IMR-90 (cell line): ENCODE data around the gene PACSIN2. TPM values are rescaled to one million over a fixed set of nuclear protein-coding genes. Genes with fewer than 3 reads are reported as not detected.

Experiments used
- ATAC-seq: fragments of 200-7000 bp; cut with Tn5 transposase; 2 replicates; pipeline ENCODE4 v1.9.1; 2020; ENCODE audit warnings: low read depth, mild to moderate bottlenecking, moderate library complexity
- BruUV-seq: library from RNA; stranded (reverse); fragments of 400-500 nt; replicated peaks from 2 replicates; lab custom pipeline; 2021; lab: Mats Ljungman, UMichigan
- CTCF ChIA-PET: fragments of 300-600 bp; formaldehyde crosslinking; extraction: SDS; loops from one replicate; lab custom pipeline; 2021; ENCODE audit warnings: antibody characterized with exemption; lab: Yijun Ruan, JAX
- POLR2A ChIA-PET: fragments of 300-600 bp; sonication (Branson Sonifier 250); formaldehyde crosslinking; loops from one replicate; lab custom pipeline; 2022; ENCODE audit warnings: antibody characterized with exemption; ENCODE audit not compliant: unreplicated experiment; lab: Charles Lee
- DNase-seq: peaks from one replicate; pipeline ENCODE4 v3.0.0; 2013
- H2AFZ ChIP-seq: replicated peaks from 2 replicates; pipeline ENCODE3; 2013; ENCODE audit warnings: low read length, mild to moderate bottlenecking; ENCODE audit not compliant: poor library complexity
- H2AK5ac ChIP-seq: 2 replicates; pipeline ENCODE4 v1.6.1; 2013; ENCODE audit warnings: low read depth, low read length, inconsistent platforms
- H2AK9ac ChIP-seq: replicated peaks from 2 replicates; pipeline ENCODE3; 2013; ENCODE audit warnings: mild to moderate bottlenecking, low read depth, low read length, moderate library complexity; ENCODE audit not compliant: poor library complexity
- H2BK120ac ChIP-seq: 2 replicates; pipeline ENCODE4 v1.6.1; 2013; ENCODE audit warnings: low read depth, low read length, inconsistent platforms
- H2BK15ac ChIP-seq: 3 replicates; pipeline ENCODE4 v1.6.1; 2013; ENCODE audit warnings: low read depth, low read length, inconsistent platforms
- H2BK20ac ChIP-seq: 2 replicates; pipeline ENCODE4 v1.6.1; 2013; ENCODE audit warnings: low read depth, mild to moderate bottlenecking, inconsistent platforms, low read length, moderate library complexity
- H2BK5ac ChIP-seq: 2 replicates; pipeline ENCODE4 v1.6.1; 2013; ENCODE audit warnings: mild to moderate bottlenecking, low read depth, low read length, inconsistent platforms; ENCODE audit not compliant: poor library complexity, severe bottlenecking
- H3K14ac ChIP-seq: replicated peaks from 2 replicates; pipeline ENCODE4 v1.6.1; 2013; ENCODE audit warnings: low read depth, low read length, inconsistent platforms
- H3K18ac ChIP-seq: 2 replicates; pipeline ENCODE4 v1.6.1; 2013; ENCODE audit warnings: low read depth, low read length, control low read depth
- H3K23ac ChIP-seq: 2 replicates; pipeline ENCODE4 v1.6.1; 2013; ENCODE audit warnings: low read depth, low read length, inconsistent platforms
- H3K27ac ChIP-seq: 2 replicates; pipeline ENCODE4 v1.5.1; 2013; ENCODE audit warnings: mild to moderate bottlenecking, control low read depth, low read length; ENCODE audit not compliant: insufficient read depth
- H3K27me3 ChIP-seq: 2 replicates; pipeline ENCODE4 v1.6.1; 2013; ENCODE audit warnings: low read length; ENCODE audit not compliant: control insufficient read depth, insufficient read depth
- H3K36me3 ChIP-seq: 2 replicates; pipeline ENCODE4 v1.6.1; 2013; ENCODE audit warnings: low read length, mixed read lengths; ENCODE audit not compliant: control insufficient read depth, insufficient read depth
- H3K4ac ChIP-seq: 2 replicates; pipeline ENCODE4 v1.6.1; 2013; ENCODE audit warnings: low read depth, low read length, inconsistent platforms
- H3K4me1 ChIP-seq: 2 replicates; pipeline ENCODE4 v1.6.1; 2013; ENCODE audit warnings: low read length, mixed read lengths; ENCODE audit not compliant: control insufficient read depth, insufficient read depth
- H3K4me2 ChIP-seq: 2 replicates; pipeline ENCODE4 v1.6.1; 2013; ENCODE audit warnings: low read depth, mild to moderate bottlenecking, control low read depth, low read length, moderate library complexity
- H3K4me3 ChIP-seq: 2 replicates; pipeline ENCODE4 v1.5.1; 2013; ENCODE audit warnings: low read depth, mild to moderate bottlenecking, control low read depth, low read length, moderate library complexity; ENCODE audit not compliant: insufficient read depth
- H3K56ac ChIP-seq: 2 replicates; pipeline ENCODE4 v1.6.1; 2013; ENCODE audit warnings: low read length, inconsistent platforms; ENCODE audit not compliant: insufficient read depth; ENCODE audit errors: extremely low read depth
- H3K79me1 ChIP-seq, 2 experiments: 2 replicates each; pipeline ENCODE4 v1.6.1; 2013; ENCODE audit warnings: low read length in 2 of 2, inconsistent platforms in 1 of 2, low read depth in 1 of 2
- H3K9ac ChIP-seq: 2 replicates; pipeline ENCODE4 v1.6.1; 2013; ENCODE audit warnings: low read depth, low read length, control low read depth
- H3K9me1 ChIP-seq: 2 replicates; pipeline ENCODE4 v1.6.1; 2013; ENCODE audit warnings: low read length, inconsistent platforms; ENCODE audit not compliant: insufficient read depth
- H3K9me3 ChIP-seq: 2 replicates; pipeline ENCODE4 v1.6.1; 2013; ENCODE audit warnings: low read length; ENCODE audit not compliant: control insufficient read depth, insufficient read depth
- H4K20me1 ChIP-seq: 2 replicates; pipeline ENCODE4 v1.6.1; 2013; ENCODE audit warnings: low read length, inconsistent platforms; ENCODE audit not compliant: insufficient read depth
- H4K5ac ChIP-seq: 2 replicates; pipeline ENCODE4 v1.6.1; 2013; ENCODE audit warnings: mild to moderate bottlenecking, low read depth, low read length, control low read depth
- H4K8ac ChIP-seq, 2 experiments: 2 replicates each; pipeline ENCODE4 v1.6.1; 2013; ENCODE audit warnings: low read depth in 2 of 2, low read length in 2 of 2, control low read depth in 1 of 2, inconsistent platforms in 1 of 2
- H4K91ac ChIP-seq: 2 replicates; pipeline ENCODE4 v1.6.1; 2013; ENCODE audit warnings: low read depth, low read length, inconsistent platforms; ENCODE audit not compliant: insufficient read depth
- BHLHE40 ChIP-seq: fragments of 150-350 bp; IDR thresholded peaks from 2 replicates; pipeline ENCODE4 v1.6.1; 2016; ENCODE audit warnings: mild to moderate bottlenecking, low read depth, low read length
- CEBPB ChIP-seq: IDR thresholded peaks from 2 replicates; pipeline ENCODE4 v1.6.1; 2012; ENCODE audit warnings: low read depth, low read length, improper control_type of control experiment
- CHD1 ChIP-seq: IDR thresholded peaks from 2 replicates; pipeline ENCODE4 v1.6.1; 2012; ENCODE audit warnings: low read depth, low read length, improper control_type of control experiment
- ELK1 ChIP-seq: fragments of 150-350 bp; IDR thresholded peaks from 2 replicates; pipeline ENCODE4 v1.6.1; 2016; ENCODE audit warnings: low read depth, mild to moderate bottlenecking, low read length, moderate library complexity, borderline replicate concordance
- FOS ChIP-seq: fragments of 150-350 bp; IDR thresholded peaks from 2 replicates; pipeline ENCODE4 v1.6.1; 2016; ENCODE audit warnings: low read depth, low read length
- MAFK ChIP-seq: IDR thresholded peaks from 2 replicates; pipeline ENCODE4 v1.6.1; 2012; ENCODE audit warnings: low read depth, low read length, improper control_type of control experiment
- MAZ ChIP-seq: IDR thresholded peaks from 2 replicates; pipeline ENCODE4 v1.6.1; 2012; ENCODE audit warnings: low read depth, mild to moderate bottlenecking, low read length, improper control_type of control experiment, moderate library complexity, borderline replicate concordance
- MXI1 ChIP-seq: IDR thresholded peaks from 2 replicates; pipeline ENCODE4 v1.6.1; 2012; ENCODE audit warnings: low read depth, mild to moderate bottlenecking, low read length, moderate library complexity, borderline replicate concordance
- POLR2A ChIP-seq: IDR thresholded peaks from 2 replicates; pipeline ENCODE4 v1.6.1; 2012; ENCODE audit warnings: mild to moderate bottlenecking, low read depth, low read length
- RAD21 ChIP-seq: IDR thresholded peaks from 2 replicates; pipeline ENCODE4 v1.6.1; 2012; ENCODE audit warnings: low read length, improper control_type of control experiment
- USF2 ChIP-seq: fragments of 150-350 bp; IDR thresholded peaks from 2 replicates; pipeline ENCODE4 v1.6.1; 2017; ENCODE audit warnings: mild to moderate bottlenecking, antibody characterized with exemption, low read length, low read depth
- WGBS, 2 experiments: methylation state at CpG; one replicate each; pipeline versions ENCODE4 v1.1.5 to v1.1.7; 2013; ENCODE audit warnings: missing lambda C conversion rate in 2 of 2; ENCODE audit not compliant: insufficient read length in 1 of 2; ENCODE audit errors: extremely low coverage in 2 of 2; 5-methylcytosine and 5-hydroxymethylcytosine counted together
- dilution Hi-C: fragments of 300-500 bp; cut with HindIII; formaldehyde crosslinking; loops from one replicate; pipeline ENCODE4 v1.14.3; 2018; ENCODE audit warnings: low sequenced_read_pairs; ENCODE audit not compliant: unreplicated experiment
- in situ Hi-C: fragments of 300-500 bp; cut with MboI; formaldehyde crosslinking; loops from 3 replicates; pipeline ENCODE4 v1.14.3; 2019; ENCODE audit warnings: low sequenced_read_pairs, inconsistent platforms, mixed read lengths
- intact Hi-C: fragments of 100-400 bp; cut with micrococcal nuclease; formaldehyde crosslinking; loops from 2 replicates; pipeline ENCODE4 v1.10.0; 2022
- polyA plus RNA-seq, 3 experiments: library from polyadenylated mRNA; depleted of rRNA; stranded (reverse); fragments of >200 nt; gene quantifications; 2 replicates each; pipeline ENCODE4 v1.2.3, GENCODE V29; 2012; ENCODE audit warnings: low replicate concordance in 1 of 3
- total RNA-seq: library from RNA; depleted of rRNA; stranded (reverse); fragments of >200 nt; gene quantifications from 2 replicates; pipeline ENCODE4 v1.2.3, GENCODE V29; 2012

Gene PACSIN2
- total and polyA plus RNA-seq, 2 of the 4 experiments (the other 2 are of a cell fraction): 85.0 to 118 TPM

GRCh38 chr22:42922374-42923191 lies 92.4 kb downstream of the PACSIN2 start:
- TSS peak; percentile 36 for BruUV-seq
- H3K9me3 ChIP-seq: no peaks in the 10 kb centered on the region
- H4K91ac ChIP-seq: no peak overlapping the region
- peak overlapping the region; percentile 2; the same call in 1 of the 2 replicates for H3K4me2 ChIP-seq
- dilution Hi-C loops: no loop called here
- peak overlapping the region; percentile 61; the same call in 1 of the 2 replicates for H3K14ac ChIP-seq
- no peak overlapping the region for H4K5ac ChIP-seq
- TF ChIP-seq POLR2A (no peak), MXI1 (no peak), ELK1 (no peak), USF2 (no peak), MAFK (no peak), MAZ (no peak), CHD1 (no peak), FOS (no peak), RAD21 (no peak), BHLHE40 (no peak), CEBPB (no peak)
- POLR2A ChIA-PET: no interaction called here
- peaks cover 72% of the 10 kb centered on the region for H4K20me1 ChIP-seq
- no peak overlapping the region for H3K56ac ChIP-seq
- H3K4me1 ChIP-seq: peaks cover 21% of the 10 kb centered on the region
- CTCF ChIA-PET: no interaction called here
- intact Hi-C loops: no loop called here
- peak overlapping the region; percentile 37; the same call in 1 of the 2 replicates for H2BK120ac ChIP-seq
- H2AK9ac ChIP-seq: no peak overlapping the region
- no peak overlapping the region; the same call in 2 of the 3 replicates for H2BK15ac ChIP-seq
- H3K9ac ChIP-seq: no peak overlapping the region
- H3K9me1 ChIP-seq: peaks cover 30% of the 10 kb centered on the region
- no peaks in the 10 kb centered on the region for H3K36me3 ChIP-seq
- in situ Hi-C loops: no loop called here
- 100% methylated on average over 2 of the region's 13 CpGs; no CpG with 5 or more reads in 1 of the 2 experiments for WGBS, 2 experiments
- peak overlapping the region; percentile 15; the same call in 1 of the 2 replicates for H3K18ac ChIP-seq
- H3K79me1 ChIP-seq: peaks cover 40 to 86% of the 10 kb centered on the region in 2 experiments
- H4K8ac ChIP-seq: peak overlapping the region in 1 of 2 experiments; percentile 2; a peak in 1 of 4 replicates
- peak overlapping the region; percentile 27; the same call in 1 of the 2 replicates for H3K27ac ChIP-seq
- peak overlapping the region; percentile 30 for H2BK5ac ChIP-seq
- H3K27me3 ChIP-seq: no peaks in the 10 kb centered on the region
- no peak overlapping the region for H3K23ac ChIP-seq
- DNase-seq (no peak), ATAC-seq (no peak)
- H2AFZ ChIP-seq: no peak overlapping the region
- peak overlapping the region; percentile 40 for H3K4ac ChIP-seq
- H3K4me3 ChIP-seq: no peak overlapping the region
- H2AK5ac ChIP-seq: peak overlapping the region; percentile 64
- no peak overlapping the region for H2BK20ac ChIP-seq
